SK-N-SH (cell line): Measurements from ENCODE around the gene DYDC2.

Source experiments
- EP300 ChIP-seq, 2 experiments: IDR thresholded peaks; 2 replicates each; pipeline versions ENCODE4 v1.4.0 to v1.6.1; 2012; ENCODE audit warnings: borderline replicate concordance in 1 of 2, low read depth in 1 of 2, low read length in 1 of 2
- EZH2phosphoT487 ChIP-seq: fragments of 200-600 bp; sonication (generic); IDR thresholded peaks from 2 replicates; pipeline ENCODE4 v1.6.1; 2017; ENCODE audit warnings: low read depth, mixed run types, mild to moderate bottlenecking, antibody characterized with exemption, moderate library complexity, borderline replicate concordance
- GABPA ChIP-seq: IDR thresholded peaks from 2 replicates; pipeline ENCODE4 v1.4.0; 2012; ENCODE audit warnings: low read depth, mild to moderate bottlenecking
- POLR2AphosphoS5 ChIP-seq: IDR thresholded peaks from 2 replicates; pipeline ENCODE4 v1.6.1; 2012; ENCODE audit warnings: low read depth, low read length
- TAF1 ChIP-seq: IDR thresholded peaks from 2 replicates; pipeline ENCODE4 v1.6.1; 2012; ENCODE audit warnings: low read depth, mild to moderate bottlenecking, low read length, moderate library complexity, borderline replicate concordance
- TF ChIP-seq, protein P1 (sequence below): fragments of 150-350 bp; IDR thresholded peaks from 2 replicates; pipeline ENCODE4 v1.6.1; 2016; ENCODE audit warnings: mild to moderate bottlenecking, low read depth, low read length
- TF ChIP-seq, protein P2 (sequence below): fragments of 200-600 bp; sonication (generic); IDR thresholded peaks from 2 replicates; pipeline ENCODE4 v1.6.1; 2017; ENCODE audit warnings: antibody characterized with exemption, mild to moderate bottlenecking, moderate library complexity
- TF ChIP-seq, protein P3 (sequence below): IDR thresholded peaks from 2 replicates; pipeline ENCODE4 v1.4.0; 2012; ENCODE audit warnings: low read depth, borderline replicate concordance
- TF ChIP-seq, protein P4 (sequence below): IDR thresholded peaks from 2 replicates; pipeline ENCODE4 v1.6.1; 2012; ENCODE audit warnings: mild to moderate bottlenecking, low read depth, low read length, moderate library complexity

DNA sequence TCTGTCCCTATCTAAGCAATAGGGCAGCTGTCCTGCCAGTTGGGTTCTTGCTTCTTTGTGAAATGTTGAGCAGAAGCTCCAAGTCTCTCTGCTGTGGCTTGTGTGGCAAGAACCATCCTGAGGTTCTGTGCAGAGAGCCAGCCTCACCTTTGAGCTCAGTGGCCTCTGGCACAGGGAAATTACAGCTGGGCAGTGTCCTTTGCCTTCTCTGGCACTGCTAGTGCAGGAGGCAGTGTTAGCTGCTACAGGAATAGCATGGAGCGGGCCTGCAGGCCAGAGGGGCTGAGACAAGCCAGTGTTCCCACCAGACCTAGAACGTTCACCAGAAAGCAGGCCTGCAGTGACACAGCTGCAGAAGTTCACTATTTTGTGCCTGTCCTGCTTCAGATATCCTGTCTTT, 53.5 kb downstream of the DYDC2 start:
- TF ChIP-seq, protein P1, sequence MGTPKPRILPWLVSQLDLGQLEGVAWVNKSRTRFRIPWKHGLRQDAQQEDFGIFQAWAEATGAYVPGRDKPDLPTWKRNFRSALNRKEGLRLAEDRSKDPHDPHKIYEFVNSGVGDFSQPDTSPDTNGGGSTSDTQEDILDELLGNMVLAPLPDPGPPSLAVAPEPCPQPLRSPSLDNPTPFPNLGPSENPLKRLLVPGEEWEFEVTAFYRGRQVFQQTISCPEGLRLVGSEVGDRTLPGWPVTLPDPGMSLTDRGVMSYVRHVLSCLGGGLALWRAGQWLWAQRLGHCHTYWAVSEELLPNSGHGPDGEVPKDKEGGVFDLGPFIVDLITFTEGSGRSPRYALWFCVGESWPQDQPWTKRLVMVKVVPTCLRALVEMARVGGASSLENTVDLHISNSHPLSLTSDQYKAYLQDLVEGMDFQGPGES, result no peak
- TF ChIP-seq TAF1, result no peak
- no peak for TF ChIP-seq GABPA
- TF ChIP-seq, protein P2, sequence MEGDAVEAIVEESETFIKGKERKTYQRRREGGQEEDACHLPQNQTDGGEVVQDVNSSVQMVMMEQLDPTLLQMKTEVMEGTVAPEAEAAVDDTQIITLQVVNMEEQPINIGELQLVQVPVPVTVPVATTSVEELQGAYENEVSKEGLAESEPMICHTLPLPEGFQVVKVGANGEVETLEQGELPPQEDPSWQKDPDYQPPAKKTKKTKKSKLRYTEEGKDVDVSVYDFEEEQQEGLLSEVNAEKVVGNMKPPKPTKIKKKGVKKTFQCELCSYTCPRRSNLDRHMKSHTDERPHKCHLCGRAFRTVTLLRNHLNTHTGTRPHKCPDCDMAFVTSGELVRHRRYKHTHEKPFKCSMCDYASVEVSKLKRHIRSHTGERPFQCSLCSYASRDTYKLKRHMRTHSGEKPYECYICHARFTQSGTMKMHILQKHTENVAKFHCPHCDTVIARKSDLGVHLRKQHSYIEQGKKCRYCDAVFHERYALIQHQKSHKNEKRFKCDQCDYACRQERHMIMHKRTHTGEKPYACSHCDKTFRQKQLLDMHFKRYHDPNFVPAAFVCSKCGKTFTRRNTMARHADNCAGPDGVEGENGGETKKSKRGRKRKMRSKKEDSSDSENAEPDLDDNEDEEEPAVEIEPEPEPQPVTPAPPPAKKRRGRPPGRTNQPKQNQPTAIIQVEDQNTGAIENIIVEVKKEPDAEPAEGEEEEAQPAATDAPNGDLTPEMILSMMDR, result no peak
- TF ChIP-seq EP300 (IDR thresholded peaks at IDR 0.05; ENCODE audit: borderline replicate concordance in 1 of 2, low read depth in 1 of 2, low read length in 1 of 2), result no peak
- TF ChIP-seq, protein P3, sequence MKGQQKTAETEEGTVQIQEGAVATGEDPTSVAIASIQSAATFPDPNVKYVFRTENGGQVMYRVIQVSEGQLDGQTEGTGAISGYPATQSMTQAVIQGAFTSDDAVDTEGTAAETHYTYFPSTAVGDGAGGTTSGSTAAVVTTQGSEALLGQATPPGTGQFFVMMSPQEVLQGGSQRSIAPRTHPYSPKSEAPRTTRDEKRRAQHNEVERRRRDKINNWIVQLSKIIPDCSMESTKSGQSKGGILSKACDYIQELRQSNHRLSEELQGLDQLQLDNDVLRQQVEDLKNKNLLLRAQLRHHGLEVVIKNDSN, result no peak
- no peak for TF ChIP-seq EZH2phosphoT487
- TF ChIP-seq, protein P4, sequence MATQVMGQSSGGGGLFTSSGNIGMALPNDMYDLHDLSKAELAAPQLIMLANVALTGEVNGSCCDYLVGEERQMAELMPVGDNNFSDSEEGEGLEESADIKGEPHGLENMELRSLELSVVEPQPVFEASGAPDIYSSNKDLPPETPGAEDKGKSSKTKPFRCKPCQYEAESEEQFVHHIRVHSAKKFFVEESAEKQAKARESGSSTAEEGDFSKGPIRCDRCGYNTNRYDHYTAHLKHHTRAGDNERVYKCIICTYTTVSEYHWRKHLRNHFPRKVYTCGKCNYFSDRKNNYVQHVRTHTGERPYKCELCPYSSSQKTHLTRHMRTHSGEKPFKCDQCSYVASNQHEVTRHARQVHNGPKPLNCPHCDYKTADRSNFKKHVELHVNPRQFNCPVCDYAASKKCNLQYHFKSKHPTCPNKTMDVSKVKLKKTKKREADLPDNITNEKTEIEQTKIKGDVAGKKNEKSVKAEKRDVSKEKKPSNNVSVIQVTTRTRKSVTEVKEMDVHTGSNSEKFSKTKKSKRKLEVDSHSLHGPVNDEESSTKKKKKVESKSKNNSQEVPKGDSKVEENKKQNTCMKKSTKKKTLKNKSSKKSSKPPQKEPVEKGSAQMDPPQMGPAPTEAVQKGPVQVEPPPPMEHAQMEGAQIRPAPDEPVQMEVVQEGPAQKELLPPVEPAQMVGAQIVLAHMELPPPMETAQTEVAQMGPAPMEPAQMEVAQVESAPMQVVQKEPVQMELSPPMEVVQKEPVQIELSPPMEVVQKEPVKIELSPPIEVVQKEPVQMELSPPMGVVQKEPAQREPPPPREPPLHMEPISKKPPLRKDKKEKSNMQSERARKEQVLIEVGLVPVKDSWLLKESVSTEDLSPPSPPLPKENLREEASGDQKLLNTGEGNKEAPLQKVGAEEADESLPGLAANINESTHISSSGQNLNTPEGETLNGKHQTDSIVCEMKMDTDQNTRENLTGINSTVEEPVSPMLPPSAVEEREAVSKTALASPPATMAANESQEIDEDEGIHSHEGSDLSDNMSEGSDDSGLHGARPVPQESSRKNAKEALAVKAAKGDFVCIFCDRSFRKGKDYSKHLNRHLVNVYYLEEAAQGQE, result no peak
- no peak for TF ChIP-seq POLR2AphosphoS5
